Ovary (tissue), 3 donors: ENCODE results near the gene COL13A1.

ENCODE experiments used
- POLR2A ChIP-seq: fragments of 450-650 bp; IDR thresholded peaks from one replicate; pipeline ENCODE4 v1.6.1; 2017; ENCODE audit warnings: antibody characterized with exemption, mild to moderate bottlenecking, moderate library complexity
- TF ChIP-seq, protein P1 (sequence below), 3 donors: fragments of 450-650 bp in 2 of 3; fragments of 200-600 bp in 1 of 3; IDR thresholded peaks; one replicate each; pipeline versions ENCODE4 v1.5.1 to v1.8.0; 2016 to 2022; ENCODE audit warnings: antibody characterized with exemption in 3 of 3, mild to moderate bottlenecking in 1 of 3
- donor health status: DM: no; HTN: no; CAD: no.

DNA sequence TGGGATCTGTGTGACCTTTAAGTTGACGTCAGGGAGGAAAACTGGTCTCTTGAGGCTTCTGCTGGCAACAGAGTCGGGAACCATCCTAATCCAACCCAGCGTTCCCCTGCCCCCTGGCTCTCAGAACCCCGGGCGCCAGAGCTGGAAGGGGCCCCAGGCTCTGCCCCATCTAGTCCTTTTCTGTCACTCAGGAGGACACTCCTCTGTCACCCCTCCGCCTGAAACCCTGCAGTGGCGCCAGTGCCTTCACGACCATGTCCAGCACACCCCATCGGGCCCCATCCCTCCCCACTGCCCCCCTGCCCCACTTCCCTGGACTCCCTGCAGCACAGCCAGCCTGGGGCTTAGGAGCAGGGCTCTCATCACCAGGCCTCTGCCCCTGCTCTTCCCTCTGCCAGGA, 39.1 kb downstream of the COL13A1 start:
- TF ChIP-seq, protein P1, sequence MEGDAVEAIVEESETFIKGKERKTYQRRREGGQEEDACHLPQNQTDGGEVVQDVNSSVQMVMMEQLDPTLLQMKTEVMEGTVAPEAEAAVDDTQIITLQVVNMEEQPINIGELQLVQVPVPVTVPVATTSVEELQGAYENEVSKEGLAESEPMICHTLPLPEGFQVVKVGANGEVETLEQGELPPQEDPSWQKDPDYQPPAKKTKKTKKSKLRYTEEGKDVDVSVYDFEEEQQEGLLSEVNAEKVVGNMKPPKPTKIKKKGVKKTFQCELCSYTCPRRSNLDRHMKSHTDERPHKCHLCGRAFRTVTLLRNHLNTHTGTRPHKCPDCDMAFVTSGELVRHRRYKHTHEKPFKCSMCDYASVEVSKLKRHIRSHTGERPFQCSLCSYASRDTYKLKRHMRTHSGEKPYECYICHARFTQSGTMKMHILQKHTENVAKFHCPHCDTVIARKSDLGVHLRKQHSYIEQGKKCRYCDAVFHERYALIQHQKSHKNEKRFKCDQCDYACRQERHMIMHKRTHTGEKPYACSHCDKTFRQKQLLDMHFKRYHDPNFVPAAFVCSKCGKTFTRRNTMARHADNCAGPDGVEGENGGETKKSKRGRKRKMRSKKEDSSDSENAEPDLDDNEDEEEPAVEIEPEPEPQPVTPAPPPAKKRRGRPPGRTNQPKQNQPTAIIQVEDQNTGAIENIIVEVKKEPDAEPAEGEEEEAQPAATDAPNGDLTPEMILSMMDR (IDR thresholded peaks at IDR 0.05), result no peak
- TF ChIP-seq POLR2A, result no peak
